Measurements from ENCODE around the gene KIFC3.

KIFC3 gene

DNA sequence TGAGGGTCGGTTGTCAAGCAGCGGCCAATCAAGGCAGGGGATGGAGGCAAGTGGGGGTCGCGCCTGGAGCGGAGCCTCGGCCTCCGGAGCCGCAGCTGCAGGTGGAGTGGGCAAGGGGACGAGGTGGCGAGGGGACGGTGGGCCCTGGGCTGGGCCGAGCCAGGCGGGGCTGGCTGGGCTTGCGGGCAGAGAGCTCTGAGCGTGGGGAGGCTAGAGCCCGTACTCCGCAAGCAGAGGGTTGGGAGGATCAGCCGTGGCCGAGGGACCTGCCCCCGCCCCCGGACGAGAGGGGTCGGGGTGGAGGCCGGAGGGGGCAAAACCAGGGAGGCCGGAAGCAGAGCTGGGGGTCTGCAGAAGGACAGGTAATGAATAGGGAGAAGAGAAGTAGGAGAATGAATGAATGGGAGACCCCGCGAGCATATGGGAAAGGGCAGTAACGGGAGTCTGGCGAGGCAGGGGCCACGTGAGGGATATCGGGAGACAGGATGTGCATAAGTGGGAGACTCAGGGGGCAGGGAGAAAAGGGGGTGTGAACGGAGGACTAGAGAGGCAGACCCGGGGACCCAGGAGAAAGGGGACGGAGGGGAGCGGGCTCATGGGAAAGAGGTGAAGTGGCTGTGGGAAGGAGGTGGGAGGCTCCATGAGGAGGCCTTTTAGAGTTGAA, 66.4 kb downstream of the KIFC3 start, which contains the start of gene KATNB1 (continued):
- TF ChIP-seq, protein P1, sequence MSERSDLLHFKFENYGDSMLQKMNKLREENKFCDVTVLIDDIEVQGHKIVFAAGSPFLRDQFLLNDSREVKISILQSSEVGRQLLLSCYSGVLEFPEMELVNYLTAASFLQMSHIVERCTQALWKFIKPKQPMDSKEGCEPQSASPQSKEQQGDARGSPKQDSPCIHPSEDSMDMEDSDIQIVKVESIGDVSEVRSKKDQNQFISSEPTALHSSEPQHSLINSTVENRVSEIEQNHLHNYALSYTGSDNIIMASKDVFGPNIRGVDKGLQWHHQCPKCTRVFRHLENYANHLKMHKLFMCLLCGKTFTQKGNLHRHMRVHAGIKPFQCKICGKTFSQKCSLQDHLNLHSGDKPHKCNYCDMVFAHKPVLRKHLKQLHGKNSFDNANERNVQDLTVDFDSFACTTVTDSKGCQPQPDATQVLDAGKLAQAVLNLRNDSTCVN (tag by site-specific recombination; optimal IDR thresholded peaks at IDR 0.05): peak; percentile 36
- TF ChIP-seq KLF7 (tag by site-specific recombination; IDR thresholded peaks at IDR 0.05; ENCODE audit: borderline replicate concordance) (no peak), SETDB1 (IDR thresholded peaks at IDR 0.05; ENCODE audit: insufficient read length, low read length) (no peak), KLF16 (tag by site-specific recombination; IDR thresholded peaks at IDR 0.05) (peak; percentile 75), ZNF776 (tag by site-specific recombination; IDR thresholded peaks at IDR 0.05; ENCODE audit: borderline replicate concordance) (0 out of 2 replicates have a peak, but pooled peaks have one; percentile 32), ZNF302 (tag by site-specific recombination; IDR thresholded peaks at IDR 0.05; ENCODE audit: low read depth) (no peak), KLF9 (tag by site-specific recombination; IDR thresholded peaks at IDR 0.05; ENCODE audit: low read depth) (peak; percentile 71), MYNN (tag by site-specific recombination; IDR thresholded peaks at IDR 0.05; ENCODE audit: borderline replicate concordance) (no peak), ZNF768 (tag by site-specific recombination; IDR thresholded peaks at IDR 0.05) (no peak), ZNF274 (IDR thresholded peaks at IDR 0.05; ENCODE audit: low read length) (no peak), ZNF274 (tag by site-specific recombination; IDR thresholded peaks at IDR 0.05; ENCODE audit: borderline replicate concordance) (peak; percentile 51; the same call in 1 of the 2 replicates), ZNF433 (tag by site-specific recombination; IDR thresholded peaks at IDR 0.05; ENCODE audit: low read depth) (no peak), ZNF423 (tag by site-specific recombination; IDR thresholded peaks at IDR 0.05) (no peak), ZNF621 (tag by site-specific recombination; IDR thresholded peaks at IDR 0.05) (no peak), SCRT1 (tag by site-specific recombination; IDR thresholded peaks at IDR 0.05; ENCODE audit: borderline replicate concordance) (0 out of 2 replicates have a peak, but pooled peaks have one; percentile 27), SALL2 (tag by site-specific recombination; IDR thresholded peaks at IDR 0.05; ENCODE audit: borderline replicate concordance) (no peak), ZNF654 (tag by site-specific recombination; IDR thresholded peaks at IDR 0.05; ENCODE audit: low read depth) (no peak), ZNF157 (tag by site-specific recombination; IDR thresholded peaks at IDR 0.05) (no peak), PRDM6 (tag by site-specific recombination; IDR thresholded peaks at IDR 0.05) (no peak), ZNF354C (tag by site-specific recombination; IDR thresholded peaks at IDR 0.05; ENCODE audit: borderline replicate concordance, low read depth) (no peak), ZNF324 (tag by site-specific recombination; IDR thresholded peaks at IDR 0.05) (no peak), ZXDB (tag by site-specific recombination; IDR thresholded peaks at IDR 0.05) (peak; percentile 73), KLF10 (tag by site-specific recombination; IDR thresholded peaks at IDR 0.05) (no peak), SP2 (tag by site-specific recombination; IDR thresholded peaks at IDR 0.05) (no peak; the same call in 1 of the 2 replicates), ZNF37A (tag by site-specific recombination; IDR thresholded peaks at IDR 0.05) (no peak), ZNF132 (tag by site-specific recombination; IDR thresholded peaks at IDR 0.05; ENCODE audit: borderline replicate concordance) (no peak), ZNF76 (tag by site-specific recombination; IDR thresholded peaks at IDR 0.05; ENCODE audit: borderline replicate concordance, low read depth) (peak; percentile 82), ZNF16 (tag by site-specific recombination; IDR thresholded peaks at IDR 0.05; ENCODE audit: low read depth) (no peak), ZBTB6 (tag by site-specific recombination; IDR thresholded peaks at IDR 0.05) (no peak), ZNF747 (tag by site-specific recombination; IDR thresholded peaks at IDR 0.05) (no peak), ZSCAN30 (tag by site-specific recombination; IDR thresholded peaks at IDR 0.05) (no peak), ZNF600 (tag by site-specific recombination; IDR thresholded peaks at IDR 0.05) (0 out of 2 replicates have a peak, but pooled peaks have one; percentile 31), RBAK (tag by site-specific recombination; IDR thresholded peaks at IDR 0.05) (no peak), BCL11B (tag by site-specific recombination; IDR thresholded peaks at IDR 0.05; ENCODE audit: low read depth) (no peak)
- TF ChIP-seq, protein P2, sequence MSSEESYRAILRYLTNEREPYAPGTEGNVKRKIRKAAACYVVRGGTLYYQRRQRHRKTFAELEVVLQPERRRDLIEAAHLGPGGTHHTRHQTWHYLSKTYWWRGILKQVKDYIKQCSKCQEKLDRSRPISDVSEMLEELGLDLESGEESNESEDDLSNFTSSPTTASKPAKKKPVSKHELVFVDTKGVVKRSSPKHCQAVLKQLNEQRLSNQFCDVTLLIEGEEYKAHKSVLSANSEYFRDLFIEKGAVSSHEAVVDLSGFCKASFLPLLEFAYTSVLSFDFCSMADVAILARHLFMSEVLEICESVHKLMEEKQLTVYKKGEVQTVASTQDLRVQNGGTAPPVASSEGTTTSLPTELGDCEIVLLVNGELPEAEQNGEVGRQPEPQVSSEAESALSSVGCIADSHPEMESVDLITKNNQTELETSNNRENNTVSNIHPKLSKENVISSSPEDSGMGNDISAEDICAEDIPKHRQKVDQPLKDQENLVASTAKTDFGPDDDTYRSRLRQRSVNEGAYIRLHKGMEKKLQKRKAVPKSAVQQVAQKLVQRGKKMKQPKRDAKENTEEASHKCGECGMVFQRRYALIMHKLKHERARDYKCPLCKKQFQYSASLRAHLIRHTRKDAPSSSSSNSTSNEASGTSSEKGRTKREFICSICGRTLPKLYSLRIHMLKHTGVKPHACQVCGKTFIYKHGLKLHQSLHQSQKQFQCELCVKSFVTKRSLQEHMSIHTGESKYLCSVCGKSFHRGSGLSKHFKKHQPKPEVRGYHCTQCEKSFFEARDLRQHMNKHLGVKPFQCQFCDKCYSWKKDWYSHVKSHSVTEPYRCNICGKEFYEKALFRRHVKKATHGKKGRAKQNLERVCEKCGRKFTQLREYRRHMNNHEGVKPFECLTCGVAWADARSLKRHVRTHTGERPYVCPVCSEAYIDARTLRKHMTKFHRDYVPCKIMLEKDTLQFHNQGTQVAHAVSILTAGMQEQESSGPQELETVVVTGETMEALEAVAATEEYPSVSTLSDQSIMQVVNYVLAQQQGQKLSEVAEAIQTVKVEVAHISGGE (tag by site-specific recombination; conservative IDR thresholded peaks at IDR 0.05; ENCODE audit: low read depth): peak; percentile 29
